NCI-H146 treated with DMSO at 0.1 percent for 48 hours (cell line): ENCODE measurements around the gene KDM5B.

Source experiments
- DNase-seq: peaks from one replicate; lab custom pipeline; 2025; ENCODE audit not compliant: unreplicated experiment; lab: John Stamatoyannopoulos, UW

KDM5B gene

GRCh38 chr1:202688401-202688800 is 119.8 kb downstream of the KDM5B start:
- no peak for DNase-seq

GRCh38 chr1:202687798-202688197 is 120.4 kb downstream of the KDM5B start:
- DNase-seq: no peak

GRCh38 chr1:202687370-202687769 is 120.9 kb downstream of the KDM5B start:
- DNase-seq: no peak

- no peak for DNase-seq
These were observed 122.6 kb downstream of the KDM5B start for GRCh38 chr1:202685641-202686040.

- DNase-seq: peak; percentile 71
These were observed 123.5 kb downstream of the KDM5B start for GRCh38 chr1:202684716-202685115.

- no peak for DNase-seq
These were observed 125.2 kb downstream of the KDM5B start for GRCh38 chr1:202683029-202683428.

- no peak for DNase-seq
These were observed 125.7 kb downstream of the KDM5B start for GRCh38 chr1:202682477-202682876.

- DNase-seq: no peak
These were observed 126.3 kb downstream of the KDM5B start for GRCh38 chr1:202681736-202682420.

- DNase-seq: no peak
These were observed 127.5 kb downstream of the KDM5B start for GRCh38 chr1:202680586-202681352.

GRCh38 chr1:202679406-202680177 is 128.6 kb downstream of the KDM5B start:
- no peak for DNase-seq

- DNase-seq: no peak
These were observed 130.8 kb downstream of the KDM5B start for GRCh38 chr1:202677433-202677832.
